ENCODE data around the gene CD274. TPM values are rescaled to one million over a fixed set of nuclear protein-coding genes. Genes with fewer than 3 reads are reported as not detected.
"Not testable (repeated sequence)": the region's sequence is repeated elsewhere in the genome, so short reads cannot be mapped to it uniquely, and the experiment has no call there.

CD274 gene
- polyA plus RNA-seq, 5 donors = 0.71 to 1.4 (median 1.2) TPM

GRCh38 chr9:5464831-5465330, 14.5 kb downstream of the CD274 start:
- not testable (repeated sequence) for DNase-seq

- DNase-seq = no peak
Measured at GRCh38 chr9:5466005-5466404, 15.7 kb downstream of the CD274 start.

GRCh38 chr9:5466766-5467165, 16.4 kb downstream of the CD274 start:
- no peak for DNase-seq

GRCh38 chr9:5468850-5469249, 18.5 kb downstream of the CD274 start:
- no peak for DNase-seq

GRCh38 chr9:5470122-5470521, 19.8 kb downstream of the CD274 start:
- no peak for DNase-seq

GRCh38 chr9:5470816-5471215, 20.5 kb downstream of the CD274 start:
- DNase-seq = no peak

GRCh38 chr9:5475611-5476010, 25.3 kb downstream of the CD274 start:
- not testable (repeated sequence) for DNase-seq

- no peak for DNase-seq
Measured at GRCh38 chr9:5478206-5478605, 27.9 kb downstream of the CD274 start.

- DNase-seq = no peak
Measured at GRCh38 chr9:5479994-5480694, 29.8 kb downstream of the CD274 start.

GRCh38 chr9:5480919-5481318, 30.6 kb downstream of the CD274 start:
- no peak for DNase-seq

GRCh38 chr9:5481322-5482040, 31.1 kb downstream of the CD274 start:
- DNase-seq = no peak

- no peak for DNase-seq
Measured at GRCh38 chr9:5482194-5482593, 31.9 kb downstream of the CD274 start.

GRCh38 chr9:5483306-5483705, 33.0 kb downstream of the CD274 start:
- no peak for DNase-seq

- no peak for DNase-seq
Measured at GRCh38 chr9:5485378-5486085, 35.2 kb downstream of the CD274 start.

GRCh38 chr9:5486988-5487387, 36.6 kb downstream of the CD274 start:
- no peak for DNase-seq

GRCh38 chr9:5488221-5489008, 38.1 kb downstream of the CD274 start:
- DNase-seq = no peak

GRCh38 chr9:5489630-5490490, 39.5 kb downstream of the CD274 start:
- no peak for DNase-seq

GRCh38 chr9:5492965-5493678, 42.8 kb downstream of the CD274 start:
- no peak for DNase-seq

- no peak for DNase-seq
Measured at GRCh38 chr9:5493679-5494511, 43.6 kb downstream of the CD274 start.

All from right lung (tissue), 5 donors.